SJCRH30 (cell line): Measurements from ENCODE around the gene PRUNE2. TPM values are rescaled to one million over a fixed set of nuclear protein-coding genes. Genes with fewer than 3 reads are reported as not detected.

Source experiments
- DNase-seq, 2 experiments: peaks; one replicate each; pipeline ENCODE4 v3.0.0-alpha.2; 2015 to 2020
- H3K27ac ChIP-seq: fragments of 250-450 bp; sonication (Bioruptor Pico); 2 replicates; pipeline ENCODE4 v1.5.1; 2020; ENCODE audit warnings: mild to moderate bottlenecking, moderate library complexity
- H3K27me3 ChIP-seq: fragments of 250-450 bp; sonication (Bioruptor Pico); 2 replicates; pipeline ENCODE4 v1.5.1; 2020; ENCODE audit warnings: mild to moderate bottlenecking, moderate library complexity
- H3K36me3 ChIP-seq: fragments of 250-450 bp; sonication (Bioruptor Pico); 2 replicates; pipeline ENCODE4 v1.5.1; 2020; ENCODE audit warnings: mild to moderate bottlenecking, moderate library complexity
- H3K4me1 ChIP-seq: fragments of 250-450 bp; sonication (Bioruptor Pico); 2 replicates; pipeline ENCODE4 v1.5.1; 2020; ENCODE audit warnings: mild to moderate bottlenecking, moderate library complexity
- H3K4me3 ChIP-seq: fragments of 250-450 bp; sonication (Bioruptor Pico); 2 replicates; pipeline ENCODE4 v1.5.1; 2020; ENCODE audit warnings: mild to moderate bottlenecking, moderate library complexity
- H3K9me3 ChIP-seq: fragments of 250-450 bp; sonication (Bioruptor Pico); replicated peaks from 2 replicates; pipeline ENCODE4 v1.5.1; 2020; ENCODE audit warnings: mild to moderate bottlenecking, moderate library complexity
- total RNA-seq: library from RNA; depleted of rRNA; stranded (reverse); fragments of >200 nt; shearing (Covaris generic); gene quantifications from 2 replicates; pipeline ENCODE4 v1.2.3, GENCODE V29; 2014

The PRUNE2 gene
- total RNA-seq, 1 experiment from 2014 or later = 25.0 TPM

GRCh38 chr9:76912636-76913275 is 6.8 kb upstream of the PRUNE2 start:
- Histone ChIP-seq H3K27me3 (peaks cover 11% of the 10 kb centered on the region), H3K4me3 (no peak overlapping the region), H3K9me3 (no peaks in the 10 kb centered on the region; the same call in 1 of the 2 replicates), H3K36me3 (no peaks in the 10 kb centered on the region), H3K27ac (no peak overlapping the region), H3K4me1 (peaks cover 4% of the 10 kb centered on the region; the same call in 1 of the 2 replicates)
- peak in 1 of 2 experiments; percentile 11 for DNase-seq

DNA sequence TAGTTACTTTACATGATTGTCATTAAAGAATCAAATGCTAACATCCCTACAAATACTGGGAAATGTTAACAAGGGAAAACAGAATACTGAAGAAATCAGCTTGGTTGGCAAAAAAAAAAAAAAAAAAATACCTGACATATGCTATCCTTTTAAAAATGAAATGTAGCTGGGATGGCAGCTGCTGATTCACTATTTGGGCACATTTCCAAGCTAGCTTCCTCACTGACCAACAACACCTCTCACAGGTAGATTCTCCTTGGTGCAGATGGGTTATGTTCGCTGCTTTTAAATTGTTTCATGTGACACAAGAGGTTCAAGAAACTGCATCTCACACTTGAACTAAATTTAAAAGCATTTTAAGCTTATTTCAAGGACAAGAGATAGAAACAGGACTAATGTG is 6.1 kb upstream of the PRUNE2 start:
- Histone ChIP-seq H3K9me3 (no peaks in the 10 kb centered on the region), H3K27ac (no peak overlapping the region), H3K4me1 (peaks cover 4% of the 10 kb centered on the region; the same call in 1 of the 2 replicates), H3K27me3 (peaks cover 4% of the 10 kb centered on the region; the same call in 1 of the 2 replicates), H3K36me3 (no peaks in the 10 kb centered on the region), H3K4me3 (no peak overlapping the region)
- DNase-seq = no peak

DNA sequence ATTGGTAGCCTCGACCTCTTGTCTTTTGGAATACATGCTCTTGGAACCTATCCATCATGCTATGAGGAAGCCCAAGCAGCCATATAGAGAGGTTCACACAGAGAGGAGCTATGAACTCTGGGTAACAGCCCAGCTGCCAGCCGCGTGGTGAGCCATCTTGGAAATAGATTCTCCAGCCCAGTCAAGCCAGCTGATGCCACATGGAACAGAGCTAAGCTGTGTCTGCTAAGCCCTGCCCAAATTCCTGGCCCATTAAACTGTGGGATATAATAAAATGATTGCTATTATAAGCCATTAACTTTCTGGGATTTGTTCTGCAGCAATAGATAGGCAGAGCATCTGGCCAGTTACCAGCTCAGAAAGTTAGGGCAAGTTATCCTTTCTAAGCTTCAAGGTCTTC is 4.9 kb upstream of the PRUNE2 start:
- no peak for DNase-seq
- H3K27me3 ChIP-seq = no peaks in the 10 kb centered on the region; the same call in 1 of the 2 replicates

DNA sequence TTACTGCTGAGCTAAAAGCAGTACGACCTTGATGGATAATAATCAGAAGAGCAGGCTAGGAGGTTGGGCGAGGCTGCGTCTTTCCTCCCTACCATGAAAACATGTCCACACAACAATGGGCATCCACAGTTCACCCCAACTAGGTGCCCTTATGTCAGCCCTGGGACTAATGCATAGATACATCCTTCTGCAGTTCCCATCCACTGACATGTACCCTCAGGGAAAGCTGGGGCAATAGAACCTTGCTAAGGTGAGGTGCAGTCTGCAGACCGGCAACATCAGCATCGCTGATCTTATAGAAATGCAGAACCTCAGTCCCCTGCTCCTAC is 697 bp upstream of the PRUNE2 start:
- H3K4me1 ChIP-seq = peaks cover 15% of the 10 kb centered on the region
- no peaks in the 10 kb centered on the region for H3K9me3 ChIP-seq
- H3K27me3 ChIP-seq = no peaks in the 10 kb centered on the region
- DNase-seq = no peak
- peak overlapping the region; percentile 51 for H3K4me3 ChIP-seq
- no peak overlapping the region for H3K27ac ChIP-seq
- H3K36me3 ChIP-seq = no peaks in the 10 kb centered on the region

More for the DNA sequence above, 4.9 kb upstream of the PRUNE2 start:
- no peak overlapping the region for H3K4me3 ChIP-seq
- no peaks in the 10 kb centered on the region for H3K9me3 ChIP-seq
- H3K27ac ChIP-seq = no peak overlapping the region
- H3K4me1 ChIP-seq = peaks cover 4% of the 10 kb centered on the region; the same call in 1 of the 2 replicates
- H3K36me3 ChIP-seq = no peaks in the 10 kb centered on the region

- no peaks in the 10 kb centered on the region for H3K9me3 ChIP-seq
- no peak overlapping the region for H3K27ac ChIP-seq
- peak in 1 of 2 experiments; percentile 11 for DNase-seq
- H3K4me3 ChIP-seq = peak overlapping the region; percentile 51
- H3K27me3 ChIP-seq = no peaks in the 10 kb centered on the region
- H3K4me1 ChIP-seq = peaks cover 31% of the 10 kb centered on the region
- no peaks in the 10 kb centered on the region for H3K36me3 ChIP-seq
These were observed 1.1 kb downstream of the PRUNE2 start for GRCh38 chr9:76904661-76905457.

DNA sequence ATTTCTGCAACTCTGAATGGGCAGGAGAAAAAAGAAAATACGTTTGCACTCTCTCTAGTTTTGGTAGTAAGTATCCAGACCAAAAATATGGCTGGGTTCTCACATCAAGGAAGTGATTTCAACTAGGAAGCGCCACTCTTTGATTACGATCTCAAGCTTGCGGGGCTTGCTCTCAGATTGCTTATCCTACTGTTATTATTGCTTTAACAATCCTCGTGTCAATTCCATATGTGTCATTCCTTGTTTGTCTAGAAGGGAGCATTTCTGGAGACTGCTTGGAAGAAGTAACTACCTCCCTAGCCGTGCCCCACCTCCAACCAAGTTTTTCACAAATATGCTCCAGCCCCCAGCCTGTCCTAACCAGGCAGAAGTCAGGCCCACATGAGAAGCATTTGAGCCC is 3.5 kb downstream of the PRUNE2 start:
- DNase-seq = peak in 1 of 2 experiments; percentile 27
- H3K4me3 ChIP-seq = peak overlapping the region; percentile 1; the same call in 1 of the 2 replicates
- no peaks in the 10 kb centered on the region for H3K36me3 ChIP-seq
- H3K27me3 ChIP-seq = no peaks in the 10 kb centered on the region
- peaks cover 49% of the 10 kb centered on the region for H3K4me1 ChIP-seq
- no peaks in the 10 kb centered on the region for H3K9me3 ChIP-seq
- peak overlapping the region; percentile 61 for H3K27ac ChIP-seq

DNA sequence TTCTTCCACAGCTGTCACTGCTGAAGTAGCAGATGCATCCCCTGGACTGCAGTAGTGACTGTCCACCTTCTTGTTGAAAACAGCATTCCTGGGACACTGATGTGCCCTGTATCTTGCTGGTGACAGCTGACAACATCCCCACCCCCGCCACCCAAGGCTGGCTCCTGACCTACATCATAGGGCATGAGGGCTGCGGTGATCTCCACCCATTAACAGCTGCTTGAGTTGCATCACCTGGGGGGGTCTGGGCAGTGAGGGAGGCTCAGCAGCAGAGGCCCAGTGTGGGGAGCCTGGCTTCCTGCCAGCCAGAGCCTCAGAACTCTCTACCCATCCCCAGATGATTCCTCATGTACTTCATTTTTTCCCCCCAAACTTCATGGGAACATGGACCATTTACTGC is 4.1 kb downstream of the PRUNE2 start:
- DNase-seq = peak; percentile 81 to 84
- Histone ChIP-seq H3K4me1 (peaks cover 53% of the 10 kb centered on the region), H3K36me3 (no peaks in the 10 kb centered on the region), H3K27me3 (no peaks in the 10 kb centered on the region), H3K4me3 (peak overlapping the region; percentile 1; the same call in 1 of the 2 replicates), H3K27ac (peak overlapping the region; percentile 61), H3K9me3 (no peaks in the 10 kb centered on the region)

GRCh38 chr9:76900884-76901440 is 5.0 kb downstream of the PRUNE2 start:
- peak overlapping the region; percentile 61 for H3K27ac ChIP-seq
- peak; percentile 71 to 88 for DNase-seq
- no peaks in the 10 kb centered on the region for H3K27me3 ChIP-seq
- H3K4me1 ChIP-seq = peaks cover 53% of the 10 kb centered on the region
- H3K4me3 ChIP-seq = peak overlapping the region; percentile 5; the same call in 1 of the 2 replicates
- H3K9me3 ChIP-seq = no peaks in the 10 kb centered on the region
- H3K36me3 ChIP-seq = no peaks in the 10 kb centered on the region

DNA sequence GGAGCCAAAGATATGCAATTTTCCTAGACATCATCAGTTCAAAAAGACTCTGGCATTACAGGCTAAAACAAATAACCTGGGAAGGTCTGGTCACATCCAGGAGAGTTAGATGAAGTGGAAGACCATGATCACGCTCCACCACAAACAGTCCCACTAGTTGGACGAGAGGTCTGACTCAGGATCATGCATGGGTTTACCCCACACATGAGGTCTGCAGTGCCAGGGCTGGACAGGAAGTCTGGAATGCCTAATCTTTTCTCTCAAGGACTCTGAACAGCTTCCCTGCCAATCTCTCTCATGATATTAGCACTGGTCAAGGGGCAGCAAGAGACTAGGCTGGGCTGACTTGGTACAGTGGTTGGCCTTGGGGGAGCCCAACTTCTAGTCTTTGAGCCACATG is 7.1 kb downstream of the PRUNE2 start:
- peaks cover 61% of the 10 kb centered on the region for H3K4me1 ChIP-seq

DNA sequence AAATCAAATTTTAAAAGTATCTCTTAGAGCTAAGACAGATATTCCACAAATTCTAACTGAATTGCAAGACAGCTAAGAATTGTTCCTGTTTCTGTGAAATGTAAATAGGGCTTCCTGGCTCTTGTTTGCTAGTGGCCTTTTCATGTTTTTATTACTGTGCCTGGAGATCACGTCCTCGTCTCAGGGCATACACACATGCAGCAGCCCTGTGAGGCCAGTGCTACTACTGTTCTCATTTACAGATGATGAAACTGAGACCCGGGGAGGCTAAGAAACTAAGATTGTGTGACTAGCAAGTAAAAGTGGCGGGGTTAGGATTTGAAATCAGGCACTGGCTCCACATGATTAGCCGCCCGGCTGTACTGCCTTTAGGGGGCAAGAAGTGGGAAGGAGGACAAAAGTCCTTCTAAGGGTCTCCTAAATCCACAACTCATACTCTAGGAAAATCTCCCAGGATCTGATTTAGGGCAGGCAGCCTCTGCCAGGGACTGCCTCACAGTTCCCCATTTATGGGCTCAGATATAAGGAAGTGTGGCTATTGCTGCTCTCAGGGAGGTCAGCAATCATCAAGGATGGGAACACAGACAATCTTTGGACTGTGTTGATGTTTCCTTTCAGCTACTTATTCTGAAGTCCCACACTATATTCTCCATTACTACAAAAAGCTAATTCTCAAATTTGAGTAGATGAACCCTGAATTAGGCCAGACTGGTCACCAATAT is 7.9 kb downstream of the PRUNE2 start:
- DNase-seq = no peak
- Histone ChIP-seq H3K4me1 (peaks cover 59% of the 10 kb centered on the region), H3K27ac (no peak overlapping the region), H3K36me3 (no peaks in the 10 kb centered on the region), H3K9me3 (no peaks in the 10 kb centered on the region), H3K27me3 (no peaks in the 10 kb centered on the region), H3K4me3 (no peak overlapping the region)

More for the DNA sequence above, 7.1 kb downstream of the PRUNE2 start:
- no peaks in the 10 kb centered on the region for H3K27me3 ChIP-seq
- peak in 1 of 2 experiments; percentile 10 for DNase-seq
- H3K36me3 ChIP-seq = no peaks in the 10 kb centered on the region
- H3K4me3 ChIP-seq = no peak overlapping the region
- no peaks in the 10 kb centered on the region for H3K9me3 ChIP-seq
- no peak overlapping the region for H3K27ac ChIP-seq

DNA sequence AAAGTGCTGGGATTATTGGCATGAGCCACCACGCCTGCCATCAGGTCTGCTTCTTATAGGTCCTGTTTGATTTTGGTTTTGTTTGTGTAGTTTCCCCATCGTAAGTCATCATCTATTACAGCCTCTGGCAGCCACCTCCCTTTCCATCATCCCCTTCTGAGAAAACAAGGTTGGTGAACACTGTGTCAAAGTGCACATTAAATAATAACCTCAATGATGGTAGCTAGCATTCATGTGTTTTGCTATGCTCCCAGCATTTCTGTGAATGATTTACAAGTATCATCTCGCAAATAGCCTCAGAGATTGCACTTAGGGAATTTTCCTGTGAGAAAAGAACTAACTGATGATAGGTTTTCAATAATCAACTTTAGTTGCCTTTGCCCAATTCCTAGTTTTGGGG is 9.9 kb downstream of the PRUNE2 start:
- Histone ChIP-seq H3K4me1 (peaks cover 40% of the 10 kb centered on the region), H3K36me3 (no peaks in the 10 kb centered on the region), H3K27me3 (no peaks in the 10 kb centered on the region), H3K27ac (no peak overlapping the region), H3K4me3 (no peak overlapping the region), H3K9me3 (no peaks in the 10 kb centered on the region)
- no peak for DNase-seq

GRCh38 chr9:76895186-76895585 is 10.7 kb downstream of the PRUNE2 start:
- Histone ChIP-seq H3K9me3 (no peaks in the 10 kb centered on the region), H3K4me1 (peaks cover 31% of the 10 kb centered on the region), H3K36me3 (no peaks in the 10 kb centered on the region), H3K27ac (no peak overlapping the region), H3K27me3 (no peaks in the 10 kb centered on the region), H3K4me3 (no peak overlapping the region)
- no peak for DNase-seq

DNA sequence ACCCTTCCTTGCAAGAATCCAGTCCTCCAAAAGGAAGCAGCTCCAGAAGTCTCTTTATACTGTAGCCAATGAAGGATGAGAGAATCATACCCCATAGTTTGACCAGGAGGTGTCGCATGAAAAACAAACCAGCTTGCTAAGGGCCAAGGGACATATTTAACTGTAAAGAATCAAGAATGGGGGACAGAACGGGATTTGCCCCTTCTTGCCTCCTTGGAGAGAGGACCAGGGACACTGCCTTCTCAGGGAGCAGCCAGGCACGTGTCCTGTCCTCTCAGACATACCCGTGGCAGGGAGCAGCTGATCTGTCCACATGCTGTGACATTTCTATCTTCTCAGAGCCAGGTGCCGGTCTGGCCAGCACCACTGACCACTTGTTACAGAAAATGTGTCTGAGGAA is 11.7 kb downstream of the PRUNE2 start:
- DNase-seq = peak; percentile 29 to 36
- Histone ChIP-seq H3K27ac (peak overlapping the region; percentile 21), H3K4me3 (no peak overlapping the region), H3K36me3 (no peaks in the 10 kb centered on the region), H3K27me3 (no peaks in the 10 kb centered on the region), H3K9me3 (no peaks in the 10 kb centered on the region), H3K4me1 (peaks cover 27% of the 10 kb centered on the region)

GRCh38 chr9:76893395-76893932 is 12.4 kb downstream of the PRUNE2 start:
- Histone ChIP-seq H3K9me3 (no peaks in the 10 kb centered on the region), H3K36me3 (no peaks in the 10 kb centered on the region), H3K27ac (peak overlapping the region; percentile 21; the same call in 1 of the 2 replicates), H3K4me3 (no peak overlapping the region), H3K4me1 (peaks cover 22% of the 10 kb centered on the region), H3K27me3 (no peaks in the 10 kb centered on the region)
- peak in 1 of 2 experiments; percentile 39 for DNase-seq
